T-helper 2 cell (primary cell): ENCODE measurements around the gene TXN2.

Source experiments
- DNase-seq, 5 experiments: peaks; one replicate each; pipeline versions ENCODE4 v3.0.0 to v3.0.0-alpha.2; 2012 to 2022

TXN2 gene

GRCh38 chr22:36486619-36487384 is 5.4 kb upstream of the TXN2 start:
- DNase-seq = peak in 4 of 5 experiments; percentile 43 to 70 (median 50)

- DNase-seq = no peak
Observed at GRCh38 chr22:36480941-36481392, 473 bp downstream of the TXN2 start.

DNA sequence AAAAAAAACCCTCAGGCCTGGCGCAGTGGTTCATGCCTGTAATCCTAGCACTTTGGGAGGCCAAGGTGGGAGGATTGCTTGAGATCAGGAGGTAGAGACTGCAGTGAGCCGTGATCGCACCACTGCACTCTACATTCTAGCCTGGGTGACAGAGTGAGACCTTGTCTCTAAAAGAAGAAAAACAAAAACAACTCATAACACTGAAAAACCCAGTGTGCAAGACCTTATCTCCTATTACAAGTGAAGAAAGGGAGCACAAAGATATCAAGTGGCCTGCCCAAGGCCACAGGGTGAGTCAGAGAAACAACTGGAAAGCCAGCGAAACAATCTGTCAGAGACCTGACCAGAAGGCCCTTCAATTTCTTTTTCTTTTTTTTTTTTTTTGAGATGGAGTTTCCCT is 2.5 kb downstream of the TXN2 start:
- no peak for DNase-seq

DNA sequence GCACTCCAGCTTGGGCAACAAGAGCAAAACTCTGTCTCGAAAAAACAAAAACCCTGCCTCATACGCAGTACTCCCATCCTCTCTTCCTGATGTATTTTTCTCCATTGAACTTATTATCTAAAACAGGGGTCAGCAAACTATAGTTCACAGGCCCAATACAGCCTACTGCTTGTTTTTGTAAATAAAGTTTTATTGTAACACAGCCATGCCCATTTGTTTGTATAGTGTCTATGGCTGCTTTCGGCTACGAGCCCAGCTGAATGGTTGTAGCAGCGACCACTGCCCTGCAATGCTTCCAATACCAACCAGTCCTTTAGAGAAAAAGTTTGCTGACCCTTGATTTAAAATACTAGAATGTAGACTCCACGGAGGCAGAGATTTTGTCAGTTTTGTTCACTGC is 6.1 kb downstream of the TXN2 start:
- no peak for DNase-seq

DNA sequence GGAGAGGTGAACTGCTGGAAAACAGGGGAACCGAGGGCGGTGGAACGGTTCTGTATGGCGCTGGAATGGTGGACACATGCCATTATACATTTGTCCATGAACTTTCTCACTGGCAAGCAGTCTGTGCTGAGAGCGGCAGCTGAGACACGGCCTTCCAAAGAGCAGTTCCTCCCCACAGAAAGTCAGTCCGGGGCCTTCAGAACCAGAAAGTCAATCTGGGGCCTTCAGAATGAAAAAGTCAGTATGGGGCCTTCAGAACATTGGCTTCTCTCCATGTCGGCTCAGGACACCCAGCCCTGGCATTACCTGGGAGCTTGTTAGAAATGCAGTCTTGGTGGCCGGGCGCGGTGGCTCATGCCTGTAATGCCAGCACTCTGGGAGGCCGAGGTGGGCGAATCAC is 8.8 kb downstream of the TXN2 start:
- DNase-seq = no peak

GRCh38 chr22:36471341-36471821 is 10.1 kb downstream of the TXN2 start:
- DNase-seq = no peak

GRCh38 chr22:36470994-36471331 is 10.5 kb downstream of the TXN2 start:
- no peak for DNase-seq

DNA sequence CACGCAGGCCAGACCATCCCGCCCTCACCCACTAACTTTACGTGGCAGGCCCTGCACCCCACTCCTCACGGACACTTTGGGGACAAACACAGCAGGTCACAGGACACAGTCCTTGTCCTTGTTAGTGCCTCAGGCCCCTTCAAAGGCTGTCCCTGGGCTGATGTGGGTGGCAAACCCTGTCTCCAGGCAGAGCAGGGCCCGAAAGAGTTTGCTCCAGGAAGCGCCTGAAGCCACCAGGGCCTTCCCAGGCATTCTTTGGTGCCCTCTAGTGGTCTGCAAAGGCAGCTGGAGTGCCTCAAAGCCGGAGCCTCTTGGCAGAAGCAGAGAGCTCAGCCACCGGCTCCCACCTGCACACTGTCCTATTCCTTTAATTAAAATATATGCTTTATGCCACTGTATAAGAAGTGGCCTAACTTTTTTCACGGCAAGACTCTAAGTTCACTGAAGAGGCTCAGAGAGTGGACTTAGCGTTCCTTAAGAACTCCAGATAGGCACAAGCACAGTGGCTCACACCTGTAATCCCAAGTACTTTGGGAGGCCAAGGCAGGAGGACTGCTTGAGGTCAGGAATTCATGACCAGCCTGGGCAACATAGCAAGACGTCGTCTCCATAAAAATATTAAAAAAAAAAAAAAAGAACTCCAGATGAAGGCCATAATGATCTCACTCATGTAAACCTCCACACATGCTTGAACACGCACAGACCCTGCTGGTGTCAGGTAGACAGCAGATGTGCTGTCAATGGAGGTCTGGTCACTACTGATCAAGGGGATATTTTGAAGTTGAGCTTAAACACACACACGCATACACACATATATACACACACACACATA is 11.1 kb downstream of the TXN2 start:
- peak; percentile 57 to 88 (median 74) for DNase-seq

DNA sequence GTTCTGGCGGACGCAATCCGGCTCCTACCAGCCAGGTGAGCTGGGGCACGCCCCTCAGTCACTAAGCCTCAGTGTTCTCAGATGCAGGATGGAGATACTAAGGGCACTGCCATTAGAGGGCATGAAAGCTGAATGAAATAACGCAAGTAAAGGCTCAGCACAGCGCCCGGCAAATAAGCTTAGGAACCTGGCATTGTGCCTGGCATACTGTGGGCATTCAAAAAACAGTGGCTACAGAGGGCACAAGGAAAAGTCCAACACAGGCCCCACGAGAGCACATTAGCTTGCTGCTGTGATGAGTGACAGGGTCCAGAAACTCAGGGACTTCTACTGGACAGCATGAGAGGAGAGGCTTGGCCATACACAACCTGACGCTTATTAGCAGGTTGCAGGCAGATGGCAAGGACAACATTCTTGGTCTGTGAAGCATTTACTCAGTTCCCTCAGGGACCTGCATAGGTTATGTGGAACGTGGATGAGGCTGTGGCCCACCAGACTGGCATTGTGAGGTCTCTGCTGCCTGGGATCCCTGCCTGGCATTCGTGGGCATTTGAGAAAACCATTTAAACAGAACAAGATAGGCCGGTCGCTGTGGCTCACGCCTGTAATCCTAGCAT is 12.2 kb downstream of the TXN2 start:
- no peak for DNase-seq

GRCh38 chr22:36467946-36468345 is 13.5 kb downstream of the TXN2 start:
- no peak for DNase-seq

GRCh38 chr22:36467042-36467810 is 14.2 kb downstream of the TXN2 start:
- DNase-seq = no peak

DNA sequence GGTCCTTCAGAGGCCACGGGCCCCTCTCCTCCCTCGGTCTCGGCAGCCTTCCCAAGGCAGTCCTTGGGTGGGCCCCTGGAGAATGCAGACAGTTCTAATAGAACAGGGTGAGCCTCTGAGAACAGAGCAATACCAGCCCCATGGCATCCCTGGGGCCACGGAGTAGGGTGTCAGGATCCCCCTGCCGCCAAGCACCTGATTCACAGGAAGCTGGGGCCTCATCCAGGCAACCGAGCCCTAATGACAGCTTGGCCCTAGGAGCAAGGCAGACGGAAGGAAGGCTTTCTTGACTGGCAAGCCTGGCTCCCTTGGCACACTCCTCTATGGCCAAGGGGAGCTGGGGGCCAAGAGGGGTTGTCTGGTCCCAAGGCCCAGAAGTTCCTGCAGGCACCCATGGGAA is 15.2 kb downstream of the TXN2 start:
- DNase-seq = no peak

DNA sequence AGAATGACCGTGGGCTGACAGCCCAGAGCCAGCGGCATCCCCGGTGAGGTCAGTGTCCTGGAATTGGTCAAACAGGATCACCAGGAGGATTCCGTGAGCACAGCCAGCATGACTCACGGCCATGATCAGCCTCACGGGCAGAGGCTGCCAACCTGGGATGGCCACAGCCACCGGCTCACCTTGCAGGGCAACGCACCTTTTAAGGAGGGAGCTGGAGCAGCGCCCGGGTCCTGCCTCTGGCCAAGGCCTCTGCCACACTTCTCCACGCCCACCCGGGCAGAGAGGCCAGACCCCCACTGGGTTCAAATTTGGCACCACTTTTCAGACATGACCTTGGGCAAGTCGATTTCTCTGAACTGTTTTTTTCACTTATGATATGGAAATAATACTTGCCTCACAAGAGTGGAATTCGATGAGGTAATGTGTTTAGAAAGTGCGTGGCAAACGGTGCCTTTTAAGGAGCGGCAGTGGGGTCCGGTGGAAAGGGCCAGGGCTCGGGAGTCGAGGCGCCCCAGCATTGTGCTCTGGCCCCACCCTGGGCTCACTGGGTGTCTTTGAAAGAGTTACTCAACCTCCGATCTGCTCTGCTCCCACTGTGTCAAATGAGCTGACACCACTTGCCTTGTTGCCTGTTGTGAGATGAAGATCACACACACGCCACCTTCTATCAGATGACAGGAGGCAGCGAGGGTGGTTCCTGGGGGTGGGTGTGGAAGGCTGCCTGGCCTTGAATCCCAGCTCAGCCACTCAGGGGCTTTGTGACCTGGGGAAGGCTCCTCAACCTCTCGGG is 16.0 kb downstream of the TXN2 start:
- no peak for DNase-seq

DNA sequence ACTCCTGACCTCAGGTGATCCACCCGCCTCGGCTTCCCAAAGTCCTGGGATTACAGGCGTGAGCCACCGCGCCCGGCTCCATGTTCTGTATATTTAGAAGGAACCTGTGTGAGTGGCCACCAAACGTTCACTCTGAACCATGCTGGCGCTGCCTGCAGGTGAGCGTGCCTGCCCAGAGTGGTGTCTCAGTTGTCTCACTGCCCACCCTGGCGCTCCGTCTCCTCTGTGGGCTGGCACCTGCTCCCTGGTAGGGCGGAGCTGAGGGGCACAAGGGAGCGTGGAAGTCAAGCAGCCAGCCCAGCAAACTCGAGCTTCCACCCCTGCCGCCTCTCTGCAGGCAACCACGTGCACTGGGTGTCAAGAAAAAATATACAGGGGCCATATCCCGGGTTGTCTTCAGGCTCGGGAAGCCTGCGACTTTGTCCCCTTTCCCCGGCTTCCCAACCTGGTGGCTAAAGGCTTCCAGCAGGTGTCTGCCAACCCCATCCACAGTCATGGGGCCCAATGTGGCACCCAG is 16.7 kb downstream of the TXN2 start:
- DNase-seq = no peak

- no peak for DNase-seq
Observed at GRCh38 chr22:36463783-36464184, 17.7 kb downstream of the TXN2 start.

DNA sequence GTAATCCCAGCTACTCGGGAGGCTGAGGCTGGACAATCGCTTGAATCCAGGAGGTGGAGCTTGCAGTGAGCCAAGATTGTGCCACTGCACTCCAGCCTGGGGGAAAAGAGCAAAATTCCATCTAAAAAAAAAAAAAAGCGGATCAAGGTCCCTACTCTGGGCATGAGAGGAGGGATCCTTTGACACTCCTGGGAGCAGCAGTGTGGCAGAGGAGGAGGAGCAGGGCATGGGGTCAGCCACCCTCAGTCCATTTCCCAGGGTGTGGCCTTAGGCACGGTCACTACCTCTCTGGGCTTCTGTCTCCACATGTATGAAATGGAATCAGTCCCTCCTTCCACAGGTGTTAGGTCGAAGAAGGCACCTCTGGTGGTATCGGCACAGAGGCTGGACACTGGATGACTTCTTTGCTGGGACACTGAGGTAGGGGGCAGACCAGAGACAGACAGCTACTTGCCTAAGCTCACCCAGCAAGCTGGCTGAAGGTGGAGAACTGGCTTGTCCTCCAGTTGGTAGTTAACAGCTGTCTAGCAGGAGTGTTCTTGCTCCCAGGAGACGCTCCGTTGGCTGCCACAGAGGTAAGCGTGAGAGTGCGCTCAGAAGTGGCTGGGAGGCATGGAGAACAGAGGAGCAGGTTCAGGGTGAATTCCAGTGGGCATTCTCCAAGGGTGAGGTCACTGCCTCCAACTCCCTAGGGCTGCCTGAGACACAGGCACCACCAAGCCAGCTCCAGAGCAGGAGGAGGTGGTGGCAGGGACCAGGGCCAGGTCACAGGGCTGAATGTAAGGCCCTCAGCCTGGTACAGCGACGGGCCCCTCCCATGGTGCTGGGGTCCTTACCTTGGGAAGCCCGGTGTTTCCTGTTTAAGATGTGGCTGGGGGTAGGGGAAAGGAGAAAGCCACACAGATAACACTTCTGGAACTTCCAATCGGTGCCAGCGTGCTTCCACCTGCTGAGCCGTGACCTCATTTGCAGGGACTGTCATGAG is 19.5 kb downstream of the TXN2 start:
- DNase-seq = no peak

GRCh38 chr22:36460202-36460601 is 21.2 kb downstream of the TXN2 start:
- no peak for DNase-seq

DNA sequence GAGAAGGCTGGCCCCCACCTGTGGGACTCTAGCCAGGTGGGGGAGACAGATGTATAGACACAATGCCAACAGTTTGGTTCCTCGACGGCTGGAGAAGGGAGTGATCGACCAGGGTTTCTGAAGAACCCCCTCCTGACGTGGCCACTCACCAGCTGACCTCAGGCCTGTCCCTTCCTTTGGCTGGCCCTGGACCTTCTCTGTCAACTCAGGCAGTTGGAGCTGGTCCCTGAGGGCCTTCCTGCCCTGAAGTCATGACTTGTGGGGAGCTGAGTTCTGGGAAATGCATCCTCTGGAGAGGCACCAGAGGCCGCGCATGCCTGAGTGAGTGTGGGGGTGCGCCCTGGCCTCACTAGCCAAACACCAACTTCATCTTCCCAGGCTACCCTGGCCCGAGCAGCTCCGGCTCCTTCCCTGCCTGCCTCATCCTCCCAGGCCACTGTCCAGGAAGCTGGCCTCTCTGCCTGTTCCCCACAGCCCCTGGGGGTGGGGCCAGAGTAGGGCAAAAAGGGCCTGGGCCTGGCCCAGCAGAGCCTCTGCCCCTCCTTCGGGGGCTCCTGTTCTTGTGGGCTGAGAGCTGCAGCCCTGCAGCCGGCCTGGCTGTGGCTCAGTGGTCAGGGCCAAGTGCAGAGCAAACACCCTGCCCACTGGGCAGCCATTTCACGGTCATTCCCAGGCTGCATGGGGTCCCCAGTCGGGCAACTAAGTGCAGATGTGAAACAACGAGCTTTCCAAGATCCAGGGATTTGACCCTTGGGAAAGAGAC is 23.6 kb downstream of the TXN2 start:
- DNase-seq = no peak

DNA sequence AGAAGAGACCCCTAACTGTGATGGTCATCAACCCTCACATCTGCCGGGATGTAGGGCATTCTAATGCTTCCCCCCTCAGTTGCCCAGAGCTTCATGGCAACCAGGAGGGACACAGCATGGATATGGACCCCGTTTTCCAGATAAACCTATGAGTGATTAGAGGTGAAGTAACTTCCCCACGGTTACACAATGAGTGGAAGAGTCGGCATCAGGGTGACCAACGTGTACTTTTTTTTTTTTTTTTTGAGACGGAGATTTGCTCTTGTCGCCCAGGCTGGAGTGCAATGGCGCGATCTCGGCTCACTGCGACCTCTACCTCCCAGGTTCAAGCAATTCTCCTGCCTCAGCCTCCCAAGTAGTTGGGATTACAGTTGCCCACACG is 25.0 kb downstream of the TXN2 start:
- no peak for DNase-seq
